SK-N-SH treated with all-trans-retinoic acid at 6 μM for 48 hours (cell line): ENCODE results near the gene CROCC2.

ENCODE experiments used
- ATAC-seq: fragments of 200-7000 bp; cut with Tn5 transposase; 3 replicates; pipeline ENCODE4 v1.9.1; 2020; ENCODE audit warnings: mild to moderate bottlenecking, moderate library complexity
- ARNTL ChIP-seq: fragments of 450-650 bp; formaldehyde crosslinking; IDR thresholded peaks from 2 replicates; pipeline ENCODE4 v1.5.0; 2020; ENCODE audit warnings: low read depth, mild to moderate bottlenecking, moderate library complexity, borderline replicate concordance
- BACH2 ChIP-seq: fragments of 250-450 bp; sonication (Bioruptor Pico); IDR thresholded peaks from 2 replicates; pipeline ENCODE4 v1.9.0; 2021; ENCODE audit warnings: mild to moderate bottlenecking, borderline replicate concordance
- CREB5 ChIP-seq: fragments of 250-450 bp; sonication (Bioruptor Pico); IDR thresholded peaks from 2 replicates; pipeline ENCODE4 v1.5.1; 2020; ENCODE audit warnings: low read depth, mild to moderate bottlenecking, moderate library complexity
- CSDC2 ChIP-seq: fragments of 250-450 bp; sonication (Bioruptor Pico); IDR thresholded peaks from 2 replicates; pipeline ENCODE4 v1.5.0; 2020; ENCODE audit warnings: mild to moderate bottlenecking, moderate library complexity
- CSRNP3 ChIP-seq: fragments of 250-450 bp; sonication (Bioruptor Pico); IDR thresholded peaks from 2 replicates; pipeline ENCODE4 v1.5.1; 2021; ENCODE audit warnings: mild to moderate bottlenecking, moderate library complexity
- ESRRG ChIP-seq: fragments of 250-450 bp; sonication (Bioruptor Pico); IDR thresholded peaks from 2 replicates; pipeline ENCODE4 v1.6.1; 2021; ENCODE audit warnings: mild to moderate bottlenecking
- GLIS3 ChIP-seq: fragments of 250-450 bp; sonication (Bioruptor Pico); IDR thresholded peaks from 2 replicates; pipeline ENCODE4 v1.5.0; 2020; ENCODE audit warnings: mild to moderate bottlenecking, moderate library complexity
- OSR1 ChIP-seq: fragments of 250-450 bp; sonication (Bioruptor Pico); IDR thresholded peaks from 2 replicates; pipeline ENCODE4 v1.8.0; 2022; ENCODE audit warnings: moderate library complexity, mild to moderate bottlenecking, inconsistent platforms
- PATZ1 ChIP-seq: fragments of 250-450 bp; sonication (Bioruptor Pico); IDR thresholded peaks from 2 replicates; pipeline ENCODE4 v1.8.0; 2020; ENCODE audit warnings: mild to moderate bottlenecking, moderate library complexity, borderline replicate concordance
- POU6F1 ChIP-seq: fragments of 250-450 bp; sonication (Bioruptor Pico); IDR thresholded peaks from 2 replicates; pipeline ENCODE4 v1.8.0; 2021; ENCODE audit warnings: low read depth, mild to moderate bottlenecking, moderate library complexity, borderline replicate concordance
- PPARA ChIP-seq: fragments of 250-450 bp; sonication (Bioruptor Pico); IDR thresholded peaks from 2 replicates; pipeline ENCODE4 v1.5.0; 2020; ENCODE audit warnings: mild to moderate bottlenecking, borderline replicate concordance
- SNAI2 ChIP-seq: fragments of 250-450 bp; sonication (Bioruptor Pico); IDR thresholded peaks from 2 replicates; pipeline ENCODE4 v1.5.0; 2020; ENCODE audit warnings: mild to moderate bottlenecking, moderate library complexity
- TCF4 ChIP-seq: fragments of 250-450 bp; sonication (Bioruptor Pico); IDR thresholded peaks from 2 replicates; pipeline ENCODE4 v1.8.0; 2021; ENCODE audit warnings: mild to moderate bottlenecking, moderate library complexity, borderline replicate concordance
- TOX ChIP-seq: fragments of 250-450 bp; sonication (Bioruptor Pico); IDR thresholded peaks from 2 replicates; pipeline ENCODE4 v1.8.0; 2021; ENCODE audit warnings: mild to moderate bottlenecking, moderate library complexity, borderline replicate concordance
- TSHZ2 ChIP-seq: fragments of 250-450 bp; sonication (Bioruptor Pico); IDR thresholded peaks from 2 replicates; pipeline ENCODE4 v1.5.0; 2020; ENCODE audit warnings: mild to moderate bottlenecking, moderate library complexity
- ZC3H10 ChIP-seq: fragments of 250-450 bp; sonication (Bioruptor Pico); IDR thresholded peaks from 2 replicates; pipeline ENCODE4 v1.5.1; 2021; ENCODE audit warnings: mild to moderate bottlenecking, moderate library complexity
- ZFP3 ChIP-seq: fragments of 250-450 bp; sonication (Bioruptor Pico); IDR thresholded peaks from 2 replicates; pipeline ENCODE4 v1.5.0; 2020; ENCODE audit warnings: mild to moderate bottlenecking, moderate library complexity
- ZFP30 ChIP-seq: fragments of 450-650 bp; formaldehyde crosslinking; IDR thresholded peaks from 2 replicates; pipeline ENCODE4 v1.5.0; 2022; ENCODE audit warnings: mild to moderate bottlenecking, moderate library complexity
- ZNF565 ChIP-seq: fragments of 450-650 bp; formaldehyde crosslinking; conservative IDR thresholded peaks from 2 replicates; pipeline ENCODE4 v1.5.0; 2020; ENCODE audit warnings: low read depth, mild to moderate bottlenecking, moderate library complexity
- ZNF70 ChIP-seq: fragments of 450-650 bp; formaldehyde crosslinking; IDR thresholded peaks from 2 replicates; pipeline ENCODE4 v1.5.0; 2020; ENCODE audit warnings: mild to moderate bottlenecking, moderate library complexity

Gene CROCC2

GRCh38 chr2:240947607-240948006, 41.5 kb downstream of the CROCC2 start:
- ATAC-seq = no peak
- TF ChIP-seq TOX (CRISPR knock-in tag) (no peak), POU6F1 (no peak), TCF4 (CRISPR knock-in tag) (no peak), SNAI2 (CRISPR knock-in tag) (no peak), ZNF565 (CRISPR knock-in tag) (no peak), ZC3H10 (CRISPR knock-in tag) (no peak), OSR1 (no peak), ZNF70 (CRISPR knock-in tag) (no peak), ESRRG (CRISPR knock-in tag) (no peak), ZFP30 (CRISPR knock-in tag) (no peak), ZFP3 (CRISPR knock-in tag) (no peak), ARNTL (CRISPR knock-in tag) (no peak), CSRNP3 (CRISPR knock-in tag) (no peak), GLIS3 (CRISPR knock-in tag) (no peak), BACH2 (no peak), CSDC2 (no peak), TSHZ2 (CRISPR knock-in tag) (no peak), PPARA (no peak), CREB5 (CRISPR knock-in tag) (no peak), PATZ1 (CRISPR knock-in tag) (no peak)

- TF ChIP-seq TOX (CRISPR knock-in tag) (no peak), CSRNP3 (CRISPR knock-in tag) (no peak), ARNTL (CRISPR knock-in tag) (no peak), POU6F1 (no peak)
- no peak for ATAC-seq
These were observed 42.0 kb downstream of the CROCC2 start for GRCh38 chr2:240948086-240948485.
